OCI-LY1 (cell line): ENCODE results near the gene MYBL2.
A peak's percentile ranks its signal among the peaks of the same experiment; 100 is the strongest.

Experiments
- H2AFZ ChIP-seq: fragments of 200-600 bp; sonication (generic), shearing (Covaris generic); 2 replicates; pipeline ENCODE4 v1.6.0; 2014; ENCODE audit warnings: antibody characterized with exemption, mild to moderate bottlenecking, low read length
- H3F3A ChIP-seq: fragments of 200-600 bp; sonication (generic), shearing (Covaris generic); 2 replicates; pipeline ENCODE4 v1.6.0; 2014; ENCODE audit warnings: mild to moderate bottlenecking, antibody characterized with exemption, low read length, moderate library complexity; ENCODE audit not compliant: insufficient read depth
- H3K27ac ChIP-seq: fragments of 200-600 bp; sonication (generic); 2 replicates; pipeline ENCODE4 v1.5.1; 2014; ENCODE audit warnings: low read length, mixed run types, mild to moderate bottlenecking, low read depth; ENCODE audit not compliant: poor library complexity, severe bottlenecking
- H3K27me3 ChIP-seq: fragments of 200-600 bp; sonication (generic); 2 replicates; pipeline ENCODE4 v1.6.0; 2014; ENCODE audit warnings: antibody characterized with exemption, mild to moderate bottlenecking, low read length, moderate library complexity; ENCODE audit not compliant: insufficient read depth
- H3K36me3 ChIP-seq: fragments of 200-600 bp; sonication (generic); 2 replicates; pipeline ENCODE4 v1.6.1; 2014; ENCODE audit warnings: mild to moderate bottlenecking, antibody characterized with exemption, low read length, moderate library complexity, mixed read lengths; ENCODE audit not compliant: insufficient read depth
- H3K4me1 ChIP-seq: fragments of 200-600 bp; sonication (generic); 2 replicates; pipeline ENCODE4 v1.5.1; 2014; ENCODE audit warnings: mild to moderate bottlenecking, low read length, moderate library complexity; ENCODE audit not compliant: insufficient read depth, severe bottlenecking
- H3K4me2 ChIP-seq: fragments of 200-600 bp; sonication (generic), shearing (Covaris generic); 2 replicates; pipeline ENCODE4 v1.6.1; 2014; ENCODE audit warnings: low read length
- H3K4me3 ChIP-seq: fragments of 200-600 bp; sonication (generic); 2 replicates; pipeline ENCODE4 v1.5.1; 2014; ENCODE audit warnings: low read length, low read depth, mild to moderate bottlenecking, mixed read lengths; ENCODE audit not compliant: poor library complexity, severe bottlenecking
- H3K79me2 ChIP-seq: fragments of 200-600 bp; shearing (Covaris generic); 2 replicates; pipeline ENCODE4 v1.6.1; 2016; ENCODE audit warnings: mixed run types, low read length, mixed read lengths; ENCODE audit not compliant: insufficient read depth
- H3K9ac ChIP-seq: fragments of 200-600 bp; sonication (generic), shearing (Covaris generic); 2 replicates; pipeline ENCODE4 v1.6.1; 2014; ENCODE audit warnings: mild to moderate bottlenecking, low read length, mixed read lengths
- H3K9me2 ChIP-seq: fragments of 200-600 bp; sonication (generic), shearing (Covaris generic); 2 replicates; pipeline ENCODE4 v1.6.1; 2014; ENCODE audit warnings: low read depth, mild to moderate bottlenecking, low read length, mixed read lengths
- H3K9me3 ChIP-seq: fragments of 200-600 bp; shearing (Covaris generic); 2 replicates; pipeline ENCODE4 v1.6.1; 2014; ENCODE audit warnings: low read length, mixed read lengths
- H4K20me1 ChIP-seq: fragments of 200-600 bp; sonication (generic), shearing (Covaris generic); 2 replicates; pipeline ENCODE4 v1.6.0; 2016; ENCODE audit warnings: mild to moderate bottlenecking, low read length; ENCODE audit not compliant: insufficient read depth
- CTCF ChIP-seq: fragments of 200-600 bp; sonication (generic), shearing (Covaris generic); IDR thresholded peaks from 2 replicates; pipeline ENCODE4 v1.5.1; 2017; ENCODE audit warnings: mild to moderate bottlenecking, antibody characterized with exemption, low read length, moderate library complexity, mixed read lengths
- EZH2 ChIP-seq: fragments of 200-600 bp; sonication (generic), shearing (Covaris generic); IDR thresholded peaks from 2 replicates; pipeline ENCODE4 v1.8.0; 2017; ENCODE audit warnings: borderline replicate concordance, mixed run types, mild to moderate bottlenecking, antibody characterized with exemption, low read length, moderate library complexity, mixed read lengths

The MYBL2 gene

GRCh38 chr20:43682446-43682845 lies 15.5 kb downstream of the MYBL2 start:
- H4K20me1 ChIP-seq = no peaks in the 10 kb centered on the region
- peak overlapping the region; percentile 45 for H3K4me2 ChIP-seq
- no peak overlapping the region for H2AFZ ChIP-seq
- peaks cover 13% of the 10 kb centered on the region; the same call in 1 of the 2 replicates for H3F3A ChIP-seq
- H3K4me3 ChIP-seq = peak overlapping the region; percentile 32
- TF ChIP-seq CTCF = no peak
- no peak for TF ChIP-seq EZH2
- H3K79me2 ChIP-seq = peaks cover 8% of the 10 kb centered on the region
- peak overlapping the region; percentile 37; the same call in 1 of the 2 replicates for H3K9ac ChIP-seq
- H3K36me3 ChIP-seq = peaks cover 55% of the 10 kb centered on the region
- peak overlapping the region; percentile 99 for H3K27ac ChIP-seq
- peaks cover 54% of the 10 kb centered on the region for H3K4me1 ChIP-seq
- no peaks in the 10 kb centered on the region for H3K27me3 ChIP-seq
- no peaks in the 10 kb centered on the region for H3K9me2 ChIP-seq
- H3K9me3 ChIP-seq = no peaks in the 10 kb centered on the region

GRCh38 chr20:43686820-43687219 lies 19.9 kb downstream of the MYBL2 start:
- H3K9ac ChIP-seq = no peak overlapping the region
- H3K4me3 ChIP-seq = no peak overlapping the region
- H3K4me2 ChIP-seq = no peak overlapping the region
- H3K36me3 ChIP-seq = peaks cover 75% of the 10 kb centered on the region
- no peaks in the 10 kb centered on the region for H3K27me3 ChIP-seq
- TF ChIP-seq EZH2 = no peak
- no peak for TF ChIP-seq CTCF
- no peak overlapping the region for H2AFZ ChIP-seq
- H3K9me2 ChIP-seq = no peaks in the 10 kb centered on the region
- no peaks in the 10 kb centered on the region for H4K20me1 ChIP-seq
- peaks cover 15% of the 10 kb centered on the region for H3K4me1 ChIP-seq
- H3K79me2 ChIP-seq = no peaks in the 10 kb centered on the region
- H3K9me3 ChIP-seq = no peaks in the 10 kb centered on the region
- H3F3A ChIP-seq = 0 out of 2 replicates have a peak, but pooled peaks cover under 1% of the 10 kb centered on the region
- peak overlapping the region; percentile 26 for H3K27ac ChIP-seq

- no peaks in the 10 kb centered on the region for H3K27me3 ChIP-seq
- H4K20me1 ChIP-seq = no peaks in the 10 kb centered on the region
- H3K27ac ChIP-seq = peak overlapping the region; percentile 12
- no peak overlapping the region for H3K4me3 ChIP-seq
- no peaks in the 10 kb centered on the region for H3K79me2 ChIP-seq
- H2AFZ ChIP-seq = no peak overlapping the region
- peaks cover 77% of the 10 kb centered on the region for H3K36me3 ChIP-seq
- H3K4me1 ChIP-seq = no peaks in the 10 kb centered on the region
- H3K9ac ChIP-seq = no peak overlapping the region
- H3F3A ChIP-seq = no peaks in the 10 kb centered on the region
- no peak overlapping the region for H3K4me2 ChIP-seq
- H3K9me2 ChIP-seq = no peaks in the 10 kb centered on the region
- H3K9me3 ChIP-seq = no peaks in the 10 kb centered on the region
- no peak for TF ChIP-seq EZH2
- no peak for TF ChIP-seq CTCF
These were observed 22.3 kb downstream of the MYBL2 start for GRCh38 chr20:43689165-43689564.
